ENCODE data around the gene PLK1.

PLK1 gene

DNA sequence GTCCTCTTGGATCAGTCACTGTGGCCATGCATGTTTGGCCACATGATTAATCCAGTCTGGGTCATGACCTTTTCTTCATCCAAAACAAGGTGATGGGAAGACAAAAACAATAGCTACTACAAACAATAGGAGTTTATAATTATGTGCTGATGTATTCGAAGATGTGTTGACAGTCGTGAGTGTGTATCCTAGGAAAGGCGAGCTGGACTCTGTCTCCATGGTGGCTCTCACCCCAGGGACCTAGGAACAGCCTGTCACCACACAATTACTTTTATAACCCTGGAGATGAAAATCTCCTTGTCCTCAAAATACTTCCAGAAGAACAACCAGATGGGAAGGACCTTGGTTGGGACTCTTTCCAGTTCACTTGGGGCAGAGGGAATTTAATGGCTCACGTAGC is 9.8 kb upstream of the PLK1 start:
- TF ChIP-seq SIN3A (IDR thresholded peaks at IDR 0.05; ENCODE audit: borderline replicate concordance, insufficient read depth, low read length), result no peak

DNA sequence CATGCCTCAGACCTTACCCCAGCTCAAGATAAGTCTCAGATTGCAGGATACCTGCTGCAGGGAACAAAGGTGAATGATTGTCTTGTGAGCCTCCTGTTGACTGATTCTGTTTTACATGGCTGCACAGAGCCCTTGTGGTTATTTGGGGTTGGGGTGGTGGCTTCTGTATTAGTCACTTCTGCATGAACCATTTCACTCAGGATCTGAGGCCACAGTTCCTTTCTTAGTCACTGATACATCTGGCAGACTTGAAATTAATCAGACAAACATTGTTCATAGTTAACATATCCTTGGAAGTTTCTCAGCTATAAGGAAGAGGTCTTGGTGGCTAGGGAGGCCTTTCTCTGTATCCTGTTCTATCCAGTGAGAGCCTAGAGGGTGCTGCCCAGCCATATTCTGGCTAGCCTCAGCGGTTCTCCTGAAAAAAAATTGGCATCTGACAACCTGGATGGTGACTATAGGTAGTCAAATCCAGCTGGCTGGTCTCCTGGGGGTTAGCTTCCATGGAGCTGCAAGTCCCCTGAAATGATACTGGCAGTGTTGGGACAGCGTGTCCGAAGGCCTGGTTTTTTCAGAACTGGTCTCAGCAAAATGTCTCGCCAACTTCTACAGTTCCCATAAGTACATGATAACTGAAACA is 8.4 kb upstream of the PLK1 start:
- TF ChIP-seq FOXP2 (optimal IDR thresholded peaks at IDR 0.05; ENCODE audit: borderline replicate concordance, extremely low read depth, extremely low read length, insufficient read depth) (no peak), POLR2AphosphoS5 (IDR thresholded peaks at IDR 0.05; ENCODE audit: low read depth, low read length) (no peak), TAF1 (IDR thresholded peaks at IDR 0.05; ENCODE audit: borderline replicate concordance, insufficient read depth, low read length) (no peak), SIN3A (IDR thresholded peaks at IDR 0.05; ENCODE audit: borderline replicate concordance, insufficient read depth, low read length) (no peak)
- TF ChIP-seq, protein P1, sequence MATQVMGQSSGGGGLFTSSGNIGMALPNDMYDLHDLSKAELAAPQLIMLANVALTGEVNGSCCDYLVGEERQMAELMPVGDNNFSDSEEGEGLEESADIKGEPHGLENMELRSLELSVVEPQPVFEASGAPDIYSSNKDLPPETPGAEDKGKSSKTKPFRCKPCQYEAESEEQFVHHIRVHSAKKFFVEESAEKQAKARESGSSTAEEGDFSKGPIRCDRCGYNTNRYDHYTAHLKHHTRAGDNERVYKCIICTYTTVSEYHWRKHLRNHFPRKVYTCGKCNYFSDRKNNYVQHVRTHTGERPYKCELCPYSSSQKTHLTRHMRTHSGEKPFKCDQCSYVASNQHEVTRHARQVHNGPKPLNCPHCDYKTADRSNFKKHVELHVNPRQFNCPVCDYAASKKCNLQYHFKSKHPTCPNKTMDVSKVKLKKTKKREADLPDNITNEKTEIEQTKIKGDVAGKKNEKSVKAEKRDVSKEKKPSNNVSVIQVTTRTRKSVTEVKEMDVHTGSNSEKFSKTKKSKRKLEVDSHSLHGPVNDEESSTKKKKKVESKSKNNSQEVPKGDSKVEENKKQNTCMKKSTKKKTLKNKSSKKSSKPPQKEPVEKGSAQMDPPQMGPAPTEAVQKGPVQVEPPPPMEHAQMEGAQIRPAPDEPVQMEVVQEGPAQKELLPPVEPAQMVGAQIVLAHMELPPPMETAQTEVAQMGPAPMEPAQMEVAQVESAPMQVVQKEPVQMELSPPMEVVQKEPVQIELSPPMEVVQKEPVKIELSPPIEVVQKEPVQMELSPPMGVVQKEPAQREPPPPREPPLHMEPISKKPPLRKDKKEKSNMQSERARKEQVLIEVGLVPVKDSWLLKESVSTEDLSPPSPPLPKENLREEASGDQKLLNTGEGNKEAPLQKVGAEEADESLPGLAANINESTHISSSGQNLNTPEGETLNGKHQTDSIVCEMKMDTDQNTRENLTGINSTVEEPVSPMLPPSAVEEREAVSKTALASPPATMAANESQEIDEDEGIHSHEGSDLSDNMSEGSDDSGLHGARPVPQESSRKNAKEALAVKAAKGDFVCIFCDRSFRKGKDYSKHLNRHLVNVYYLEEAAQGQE (IDR thresholded peaks at IDR 0.05; ENCODE audit: insufficient read depth in 1 of 2, low read depth in 2 of 2, low read length in 2 of 2), result no peak

DNA sequence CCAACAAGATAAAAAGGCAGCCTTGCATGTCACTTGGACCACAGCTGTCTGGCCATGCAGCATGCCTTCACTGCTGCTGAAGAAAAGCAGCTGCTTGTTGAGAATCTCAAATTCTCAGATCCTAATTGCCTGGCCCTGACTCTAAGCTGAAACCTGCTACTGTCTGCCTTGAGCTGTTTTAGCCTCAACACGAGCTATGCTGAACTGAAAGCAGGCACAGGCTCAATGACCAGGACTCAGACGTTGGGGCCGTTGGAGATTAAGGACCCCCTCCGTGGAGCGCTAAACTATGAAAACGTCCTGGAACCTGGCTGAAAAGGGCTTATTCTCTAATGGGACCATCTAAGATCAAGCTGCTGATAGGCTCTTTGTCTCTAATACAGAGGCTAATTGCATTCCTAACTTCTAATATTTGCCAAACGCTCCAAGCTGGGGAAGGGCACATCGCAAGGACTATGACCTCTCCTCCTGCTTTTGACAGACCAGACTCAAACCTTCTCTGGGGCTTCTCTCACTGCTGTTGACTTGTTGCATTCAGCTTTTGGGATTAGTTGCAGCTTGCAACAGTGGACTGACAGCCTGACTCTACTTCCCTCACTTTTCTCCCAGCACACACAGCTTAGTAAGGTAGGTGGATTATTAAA is 4.6 kb upstream of the PLK1 start:
- no peak for TF ChIP-seq POLR2AphosphoS5 (IDR thresholded peaks at IDR 0.05; ENCODE audit: low read depth, low read length)
- TF ChIP-seq TAF1 (IDR thresholded peaks at IDR 0.05; ENCODE audit: borderline replicate concordance, insufficient read depth, low read length), result no peak
- no peak for TF ChIP-seq SIN3A (IDR thresholded peaks at IDR 0.05; ENCODE audit: borderline replicate concordance, insufficient read depth, low read length)
- TF ChIP-seq, protein P1 (IDR thresholded peaks at IDR 0.05; ENCODE audit: insufficient read depth in 1 of 2, low read depth in 2 of 2, low read length in 2 of 2), result no peak
- TF ChIP-seq FOXP2 (optimal IDR thresholded peaks at IDR 0.05; ENCODE audit: borderline replicate concordance, extremely low read depth, extremely low read length, insufficient read depth), result no peak

DNA sequence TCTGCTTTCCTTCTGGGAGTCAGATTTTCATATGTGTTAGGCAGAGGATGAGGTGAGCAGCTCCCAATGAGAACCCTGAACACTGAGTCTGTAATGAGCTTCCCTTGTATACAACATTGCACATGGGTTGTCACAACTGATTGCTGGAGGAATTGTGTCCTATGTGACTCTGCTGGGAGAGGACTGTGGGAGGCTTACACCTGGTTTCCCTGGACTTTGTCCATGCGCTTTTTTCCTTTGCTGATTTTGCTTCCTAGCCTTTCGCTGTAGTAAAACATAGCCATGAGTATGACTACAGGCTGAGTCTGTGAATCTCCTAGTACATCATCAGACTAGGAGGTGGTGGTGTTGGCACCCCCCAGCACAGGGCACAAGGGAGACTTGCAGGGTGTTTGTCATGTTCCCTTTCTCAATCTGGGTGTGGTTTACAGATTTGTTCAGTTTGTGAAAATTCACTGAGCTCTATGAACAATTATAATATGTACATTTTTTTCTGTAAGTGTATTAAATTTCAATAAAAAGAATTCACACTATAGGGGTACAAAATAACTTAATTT is 1.7 kb upstream of the PLK1 start:
- no peak for TF ChIP-seq POLR2AphosphoS5 (IDR thresholded peaks at IDR 0.05; ENCODE audit: low read depth, low read length)
- TF ChIP-seq, protein P1 (IDR thresholded peaks at IDR 0.05; ENCODE audit: insufficient read depth in 1 of 2, low read depth in 2 of 2, low read length in 2 of 2), result no peak
- no peak for TF ChIP-seq SIN3A (IDR thresholded peaks at IDR 0.05; ENCODE audit: borderline replicate concordance, insufficient read depth, low read length)
- TF ChIP-seq FOXP2 (optimal IDR thresholded peaks at IDR 0.05; ENCODE audit: borderline replicate concordance, extremely low read depth, extremely low read length, insufficient read depth), result no peak
- no peak for TF ChIP-seq TAF1 (IDR thresholded peaks at IDR 0.05; ENCODE audit: borderline replicate concordance, insufficient read depth, low read length)

DNA sequence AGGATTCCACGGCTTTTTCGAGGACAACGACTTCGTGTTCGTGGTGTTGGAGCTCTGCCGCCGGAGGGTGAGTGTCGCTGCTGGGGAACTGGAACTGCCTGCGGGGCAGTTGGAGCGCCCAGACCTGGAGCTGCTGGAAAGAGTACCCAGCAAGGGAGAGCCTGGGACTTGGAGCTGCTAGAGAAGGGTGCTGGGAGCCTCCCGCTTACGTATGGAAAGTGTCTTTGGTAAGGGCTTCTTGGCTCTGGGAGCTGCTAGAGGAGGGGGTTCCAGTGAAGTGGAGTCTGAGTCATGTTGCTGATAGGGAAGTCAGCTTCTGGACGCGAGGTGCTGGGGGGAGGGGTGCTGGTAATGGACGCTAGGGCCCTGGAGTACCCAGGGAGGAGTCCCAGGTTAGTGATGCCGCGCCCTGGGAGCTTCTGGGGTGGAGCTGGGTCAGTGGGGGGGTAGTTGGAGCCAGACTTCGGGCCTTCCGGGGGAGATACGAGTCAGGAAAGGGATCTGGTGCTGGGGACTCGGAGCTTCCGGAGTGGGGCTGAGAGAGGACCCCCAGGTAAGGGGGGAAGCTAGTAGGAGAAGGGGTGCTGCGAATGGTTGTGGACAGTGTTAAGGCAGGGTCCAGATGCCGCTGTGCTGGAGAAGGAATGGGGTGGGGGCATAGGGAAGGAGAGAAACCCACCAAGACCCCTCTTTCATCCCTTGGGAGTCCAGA is 741 bp downstream of the PLK1 start:
- no peak for TF ChIP-seq TAF1 (IDR thresholded peaks at IDR 0.05; ENCODE audit: borderline replicate concordance, insufficient read depth, low read length)
- no peak for TF ChIP-seq POLR2AphosphoS5 (IDR thresholded peaks at IDR 0.05; ENCODE audit: low read depth, low read length)
- TF ChIP-seq SIN3A (IDR thresholded peaks at IDR 0.05; ENCODE audit: borderline replicate concordance, insufficient read depth, low read length), result no peak
- TF ChIP-seq, protein P1 (IDR thresholded peaks at IDR 0.05; ENCODE audit: insufficient read depth in 1 of 2, low read depth in 2 of 2, low read length in 2 of 2), result no peak
- no peak for TF ChIP-seq FOXP2 (optimal IDR thresholded peaks at IDR 0.05; ENCODE audit: borderline replicate concordance, extremely low read depth, extremely low read length, insufficient read depth)

Data from PFSK-1 (cell line).